NCI-H2227 (cell line): ENCODE measurements around the gene PEAR1.

Source experiments
- DNase-seq: peaks from one replicate; lab custom pipeline; 2025; ENCODE audit not compliant: unreplicated experiment; lab: John Stamatoyannopoulos, UW

The PEAR1 gene

DNA sequence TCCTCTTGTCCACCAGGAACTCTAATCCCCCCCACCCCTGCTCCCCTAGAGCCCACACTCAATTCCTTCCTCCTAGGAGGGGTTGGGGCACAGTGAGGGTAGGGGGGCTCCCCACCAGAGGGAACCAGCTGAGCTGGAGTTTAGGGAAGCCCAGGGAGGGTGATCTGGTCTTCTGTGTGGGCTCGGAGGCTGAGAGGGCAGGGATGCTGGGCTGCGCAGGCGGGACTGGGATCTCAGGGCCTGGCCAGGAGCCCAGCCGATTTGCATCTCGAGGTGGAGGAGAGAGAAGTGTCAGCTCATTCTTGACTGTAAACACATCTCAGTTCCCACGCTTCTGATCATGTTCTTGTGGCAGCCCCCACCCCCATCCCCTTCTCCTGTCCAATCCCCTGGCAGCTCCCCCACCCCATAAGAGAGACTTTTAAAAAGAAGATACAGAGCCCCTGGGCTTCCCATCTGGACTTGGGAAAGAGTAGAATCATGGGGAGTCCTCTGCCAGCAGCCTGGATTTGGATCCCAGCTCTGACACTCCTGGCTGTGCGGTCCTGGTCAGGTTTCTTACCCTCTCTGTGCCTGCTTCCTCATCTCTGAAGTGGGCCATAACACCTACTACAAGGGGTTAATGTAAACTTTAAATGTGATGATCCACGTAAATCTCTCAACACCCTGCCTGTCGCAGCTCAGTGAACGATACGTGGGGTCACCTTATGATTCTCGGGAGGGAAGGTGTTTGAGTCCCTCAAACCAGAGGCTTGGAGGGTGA is 6.6 kb downstream of the PEAR1 start:
- DNase-seq: no peak

DNA sequence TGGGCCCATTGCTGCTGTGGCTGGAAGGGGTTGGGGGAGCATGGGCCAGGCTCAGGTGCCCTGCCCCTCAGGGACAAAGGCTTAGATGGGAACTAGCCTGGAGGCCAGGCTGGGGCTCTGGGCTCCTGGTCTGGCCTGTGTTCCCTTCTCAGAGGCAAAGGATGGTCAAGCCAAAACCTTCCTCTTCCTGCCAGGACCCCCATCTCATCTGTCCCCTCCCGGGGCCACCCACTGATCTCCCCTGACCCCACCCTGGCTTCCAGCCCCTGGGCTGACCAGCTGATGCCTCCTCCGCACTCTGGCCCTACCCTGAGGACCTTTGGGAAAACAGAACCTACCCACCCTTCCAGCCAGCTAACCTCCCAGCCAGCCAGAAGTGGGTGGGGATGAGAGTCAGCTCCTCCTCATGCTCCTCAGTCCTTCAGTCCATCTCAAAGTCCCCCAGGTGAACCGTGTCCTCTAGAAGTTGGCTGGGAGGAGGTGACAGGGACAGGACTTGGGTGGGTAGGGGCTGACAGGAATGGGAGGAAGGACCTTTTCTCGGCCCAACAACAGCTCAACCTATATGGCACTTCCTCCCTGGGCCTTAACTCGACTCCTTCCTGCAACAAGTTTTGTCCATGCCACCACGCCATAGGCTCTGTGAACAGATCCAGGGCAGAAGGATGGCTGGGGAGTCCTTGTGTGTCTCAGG is 7.5 kb downstream of the PEAR1 start:
- DNase-seq: no peak

DNA sequence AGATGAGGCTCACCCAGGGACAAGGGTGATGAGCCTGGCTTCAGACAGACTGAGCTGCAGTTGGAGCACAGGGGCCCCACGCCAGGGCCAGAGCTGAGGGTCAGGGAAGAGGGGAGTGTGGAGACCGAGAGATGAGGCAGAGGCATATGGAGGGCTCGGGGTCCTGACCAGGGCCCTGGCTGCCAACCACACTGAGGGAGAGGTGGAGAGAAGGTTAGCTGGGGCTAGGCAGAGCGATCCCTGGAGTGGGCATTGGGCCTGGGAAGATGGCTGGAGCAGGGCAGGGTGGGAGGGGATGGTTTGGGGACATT is 8.0 kb downstream of the PEAR1 start:
- no peak for DNase-seq

DNA sequence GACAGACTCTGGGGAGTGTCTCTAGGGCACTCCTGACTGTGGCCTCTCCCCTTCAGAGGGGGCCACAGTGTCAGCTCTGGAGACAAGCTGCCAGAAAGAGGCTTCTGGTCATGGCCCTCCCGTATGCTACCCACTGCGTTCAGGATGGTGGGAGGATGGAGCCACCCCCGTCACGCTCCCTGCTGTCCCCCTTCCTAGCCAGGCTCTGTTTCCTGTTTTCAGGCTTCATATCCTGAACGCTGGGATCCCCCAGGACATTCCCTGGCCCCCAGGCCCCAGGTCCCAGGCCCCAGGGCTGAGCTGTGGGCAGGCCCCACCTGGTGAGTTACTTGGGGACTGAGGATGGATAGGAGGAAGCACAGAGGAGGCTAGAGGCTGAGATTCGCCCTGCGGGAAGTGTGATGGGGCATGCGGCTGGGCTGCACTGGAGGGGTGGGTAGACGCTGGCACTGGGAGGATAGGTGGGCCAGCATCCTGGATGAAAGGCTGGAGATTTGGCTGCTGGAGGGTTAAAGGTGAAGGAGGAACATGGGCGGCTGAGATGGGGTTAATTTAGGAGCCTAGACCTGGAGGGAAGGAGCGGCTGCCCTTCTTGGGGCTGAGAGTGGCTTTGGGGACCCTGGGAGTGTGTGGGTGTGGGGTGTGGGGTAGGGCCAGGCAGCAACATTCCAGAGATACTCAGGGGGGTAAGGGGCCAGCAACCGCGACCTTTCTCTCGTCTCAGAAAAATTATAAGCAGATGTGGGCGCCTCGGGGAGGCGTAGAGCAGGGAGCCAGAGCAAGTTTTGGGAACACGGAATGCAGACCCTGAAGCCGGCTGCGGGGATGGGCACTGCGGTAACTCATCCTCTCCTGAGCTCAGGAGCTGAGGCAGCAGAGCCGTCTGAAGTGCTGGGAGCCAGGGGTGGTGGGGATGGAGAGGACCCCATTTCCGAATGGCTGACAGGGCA is 8.7 kb downstream of the PEAR1 start:
- DNase-seq: no peak

DNA sequence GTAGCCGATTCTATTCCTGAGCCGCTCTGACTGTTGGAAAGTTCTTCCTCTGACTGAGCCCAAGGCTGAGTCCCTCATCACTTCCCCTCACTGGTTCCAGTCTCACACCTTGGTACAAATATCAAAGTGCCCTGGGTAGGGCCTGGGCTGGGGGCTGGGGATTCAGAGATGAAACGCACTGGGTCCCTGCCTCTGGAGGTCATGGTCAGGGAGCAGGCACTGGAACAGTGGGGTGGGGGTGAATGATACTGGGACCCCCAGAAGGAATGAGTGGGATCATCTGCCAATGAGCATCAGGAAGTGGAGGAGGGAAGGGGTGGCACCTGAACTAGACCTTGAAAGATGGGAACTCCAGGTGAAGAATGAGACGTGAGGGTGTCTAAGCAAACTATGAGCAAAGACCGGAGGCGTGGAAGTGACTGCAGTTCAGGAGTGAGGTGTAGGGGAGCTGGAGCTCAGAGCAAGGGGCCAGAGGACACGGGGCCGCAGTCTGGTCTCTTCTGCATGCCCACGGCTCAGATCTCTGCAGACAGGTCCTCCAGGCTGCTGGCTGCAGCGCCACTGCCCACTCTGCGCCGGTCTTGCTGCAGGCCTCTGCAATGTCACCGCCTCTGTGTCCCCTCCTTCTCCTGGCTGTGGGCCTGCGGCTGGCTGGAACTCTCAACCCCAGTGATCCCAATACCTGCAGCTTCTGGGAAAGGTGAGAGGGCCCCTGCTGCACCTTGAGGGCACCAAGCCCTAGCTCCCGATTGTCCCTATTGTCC is 10.0 kb downstream of the PEAR1 start:
- no peak for DNase-seq

DNA sequence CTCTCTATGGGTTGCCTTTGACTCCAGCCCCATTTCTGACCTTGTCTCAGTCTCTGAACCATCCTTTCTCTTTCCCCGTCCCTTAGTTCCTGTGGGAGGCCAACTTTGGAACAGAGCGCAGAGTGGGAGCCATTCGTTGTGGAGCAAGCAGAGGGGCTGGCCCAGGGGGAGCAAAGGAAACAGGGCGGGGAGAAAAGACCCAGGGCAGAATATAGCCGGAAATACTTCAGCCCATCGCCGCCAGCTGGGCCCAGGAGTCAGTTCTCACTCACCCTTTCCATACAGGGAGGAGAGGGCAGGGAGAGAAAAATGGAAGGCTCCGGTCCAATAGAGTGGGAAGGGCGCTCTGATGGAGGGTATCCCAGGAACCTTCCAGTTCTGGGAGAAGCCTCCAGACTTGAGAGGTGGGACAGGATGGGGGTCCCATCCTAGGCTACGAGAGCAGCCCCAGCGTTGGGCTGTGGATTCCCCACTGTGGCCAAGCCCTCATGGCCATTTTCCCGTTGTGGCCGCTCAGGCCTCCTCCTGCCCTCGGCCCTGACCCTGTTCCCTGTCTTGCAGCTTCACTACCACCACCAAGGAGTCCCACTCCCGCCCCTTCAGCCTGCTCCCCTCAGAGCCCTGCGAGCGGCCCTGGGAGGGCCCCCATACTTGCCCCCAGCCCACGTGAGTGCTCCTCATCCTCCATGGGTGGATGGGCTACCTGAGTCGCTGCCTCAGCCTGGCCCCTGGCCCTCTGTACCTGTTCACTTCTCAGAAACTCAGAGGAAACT is 10.9 kb downstream of the PEAR1 start:
- DNase-seq: no peak

DNA sequence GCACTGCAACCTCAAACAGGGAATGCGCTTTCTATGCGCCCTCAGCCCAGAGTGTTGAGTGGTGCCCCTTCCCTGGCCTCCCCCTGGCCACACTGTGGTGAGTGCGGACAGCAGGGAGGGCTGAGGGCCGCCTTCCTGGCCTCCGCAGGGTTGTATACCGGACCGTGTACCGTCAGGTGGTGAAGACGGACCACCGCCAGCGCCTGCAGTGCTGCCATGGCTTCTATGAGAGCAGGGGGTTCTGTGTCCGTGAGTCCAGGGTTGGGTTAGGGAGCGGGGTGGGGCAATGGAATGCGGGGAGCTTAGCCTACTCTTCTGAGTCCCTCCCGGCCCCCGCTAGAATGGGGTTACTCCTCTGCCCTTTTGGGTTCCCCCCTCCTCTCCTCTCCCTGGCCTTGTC is 11.7 kb downstream of the PEAR1 start:
- DNase-seq: no peak

DNA sequence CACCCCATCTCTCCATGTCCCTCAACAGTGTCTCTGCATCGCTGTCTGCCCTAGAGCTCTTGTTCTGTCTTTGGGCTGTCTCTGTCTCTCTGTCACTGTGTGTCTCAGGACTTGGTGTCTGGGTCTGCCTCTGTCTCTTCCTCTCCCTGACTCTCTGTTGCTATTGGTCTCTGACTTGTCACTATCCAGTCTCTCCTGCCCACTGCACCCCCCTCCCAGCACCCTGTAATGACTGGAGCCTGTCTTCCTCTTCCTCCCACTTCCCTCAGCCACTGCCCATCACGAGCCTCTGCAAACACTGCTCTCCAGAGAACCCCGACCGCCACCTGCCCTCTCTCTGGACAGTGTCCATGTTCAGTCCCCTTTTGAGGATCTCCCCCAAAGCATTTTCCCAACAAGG is 12.1 kb downstream of the PEAR1 start:
- no peak for DNase-seq

DNA sequence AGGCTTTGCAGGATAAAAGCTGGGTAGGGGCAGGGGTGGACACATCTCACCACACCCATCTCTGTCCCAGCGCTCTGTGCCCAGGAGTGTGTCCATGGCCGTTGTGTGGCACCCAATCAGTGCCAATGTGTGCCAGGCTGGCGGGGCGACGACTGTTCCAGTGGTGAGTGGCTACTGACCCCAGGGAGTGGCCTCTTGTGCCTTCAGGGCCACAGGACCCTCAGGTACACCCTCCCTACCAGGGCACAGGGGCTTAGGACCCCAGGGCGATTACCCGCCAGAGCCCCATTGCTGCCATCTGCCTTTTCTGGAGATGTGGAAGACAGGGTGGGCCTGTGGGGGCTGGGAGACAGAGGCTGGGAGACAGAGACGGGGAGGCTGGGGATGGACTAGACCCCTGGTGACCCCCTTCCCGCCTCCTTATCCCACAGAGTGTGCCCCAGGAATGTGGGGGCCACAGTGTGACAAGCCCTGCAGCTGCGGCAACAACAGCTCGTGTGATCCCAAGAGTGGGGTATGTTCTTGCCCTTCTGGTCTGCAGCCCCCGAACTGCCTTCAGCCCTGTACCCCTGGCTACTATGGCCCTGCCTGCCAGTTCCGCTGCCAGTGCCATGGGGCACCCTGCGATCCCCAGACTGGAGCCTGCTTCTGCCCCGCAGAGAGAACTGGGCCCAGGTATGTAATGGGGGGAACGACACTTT is 12.8 kb downstream of the PEAR1 start:
- no peak for DNase-seq

DNA sequence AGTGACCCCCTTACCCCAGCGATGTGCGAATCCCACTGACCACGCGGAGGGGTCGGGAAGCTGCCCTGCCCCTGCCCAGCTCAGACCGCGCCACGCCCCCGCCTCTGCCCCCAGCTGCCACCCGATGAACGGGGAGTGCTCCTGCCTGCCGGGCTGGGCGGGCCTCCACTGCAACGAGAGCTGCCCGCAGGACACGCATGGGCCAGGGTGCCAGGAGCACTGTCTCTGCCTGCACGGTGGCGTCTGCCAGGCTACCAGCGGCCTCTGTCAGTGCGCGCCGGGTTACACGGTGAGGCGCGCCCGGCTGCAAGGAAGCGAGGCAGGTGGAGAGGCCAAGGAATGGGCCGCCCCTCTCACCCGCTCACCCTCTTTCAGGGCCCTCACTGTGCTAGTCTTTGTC is 15.0 kb downstream of the PEAR1 start:
- DNase-seq: no peak

DNA sequence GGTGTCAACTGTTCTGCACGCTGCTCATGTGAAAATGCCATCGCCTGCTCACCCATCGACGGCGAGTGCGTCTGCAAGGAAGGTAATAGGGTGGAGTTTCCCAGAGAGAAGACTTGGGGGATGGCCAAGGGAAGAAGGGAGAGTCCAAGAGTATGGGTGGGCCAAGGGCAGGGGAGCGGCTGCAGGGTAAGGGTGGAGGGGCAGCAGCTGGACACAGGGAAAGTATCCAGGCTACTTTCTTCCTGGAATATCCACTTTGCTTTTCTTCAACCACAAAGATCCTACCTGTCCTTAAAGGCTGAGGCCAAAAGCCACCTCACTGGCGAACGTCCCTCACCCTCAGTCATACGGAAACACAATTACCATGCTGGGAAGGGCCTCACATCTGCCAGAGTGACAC is 15.4 kb downstream of the PEAR1 start:
- DNase-seq: no peak

DNA sequence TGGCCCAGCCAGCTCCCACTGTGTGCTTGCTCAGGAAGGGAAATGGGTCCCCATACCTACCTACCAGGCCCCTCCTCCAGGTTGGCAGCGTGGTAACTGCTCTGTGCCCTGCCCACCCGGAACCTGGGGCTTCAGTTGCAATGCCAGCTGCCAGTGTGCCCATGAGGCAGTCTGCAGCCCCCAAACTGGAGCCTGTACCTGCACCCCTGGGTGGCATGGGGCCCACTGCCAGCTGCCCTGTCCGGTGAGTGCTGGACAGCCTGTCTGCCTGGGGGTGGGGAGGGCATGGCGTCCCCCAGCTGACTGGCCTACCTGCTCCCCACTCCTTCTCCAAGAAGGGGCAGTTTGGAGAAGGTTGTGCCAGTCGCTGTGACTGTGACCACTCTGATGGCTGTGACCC is 16.2 kb downstream of the PEAR1 start:
- no peak for DNase-seq

DNA sequence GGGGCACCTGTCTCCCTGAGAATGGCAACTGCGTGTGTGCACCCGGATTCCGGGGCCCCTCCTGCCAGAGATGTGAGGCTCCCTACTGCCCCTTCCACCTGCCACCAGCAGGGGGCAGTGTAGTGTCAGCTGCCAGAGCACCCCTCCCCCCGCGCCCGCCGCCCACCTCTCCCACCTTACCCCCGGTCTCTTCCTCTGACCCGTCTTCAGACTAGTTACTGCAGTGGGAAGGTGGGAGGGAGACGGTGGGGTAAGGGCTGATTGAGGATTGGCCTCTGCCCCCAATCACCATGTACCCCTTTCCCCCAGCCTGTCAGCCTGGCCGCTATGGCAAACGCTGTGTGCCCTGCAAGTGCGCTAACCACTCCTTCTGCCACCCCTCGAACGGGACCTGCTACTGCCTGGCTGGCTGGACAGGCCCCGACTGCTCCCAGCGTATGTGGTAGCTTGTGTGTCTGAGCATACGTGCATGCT is 16.8 kb downstream of the PEAR1 start:
- DNase-seq: peak; percentile 29

DNA sequence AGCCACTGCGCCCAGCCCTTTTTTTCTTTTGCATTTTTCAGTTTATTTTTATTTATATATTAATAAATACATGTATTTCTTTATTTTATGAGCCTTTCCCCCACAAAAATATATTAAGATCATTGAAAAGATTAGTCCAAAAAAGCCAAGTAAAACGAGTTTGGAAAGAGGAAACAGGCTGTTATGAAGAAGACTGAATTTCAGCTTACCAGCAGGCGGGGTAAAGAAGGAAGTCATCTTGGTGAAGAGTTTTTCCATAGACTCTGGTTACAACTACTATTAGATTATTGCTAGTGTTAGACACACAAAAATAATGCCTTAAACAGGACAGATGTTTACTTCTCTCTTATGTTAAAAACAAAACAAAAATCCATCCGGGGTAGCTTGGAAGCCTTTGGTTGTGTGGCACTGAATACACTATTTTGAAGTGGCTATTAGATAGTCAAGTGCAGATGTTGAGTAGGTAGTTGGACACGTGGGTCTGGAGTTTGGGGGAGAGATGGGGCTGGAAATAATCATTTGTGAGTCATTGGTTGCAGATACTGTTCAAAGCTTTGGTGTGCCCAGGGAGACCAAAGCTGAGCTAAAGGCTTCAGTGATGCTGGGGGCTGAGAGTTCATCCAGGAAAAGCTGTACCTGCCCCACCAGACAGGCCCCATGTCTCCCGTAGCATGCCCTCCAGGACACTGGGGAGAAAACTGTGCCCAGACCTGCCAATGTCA is 18.2 kb downstream of the PEAR1 start:
- DNase-seq: no peak

DNA sequence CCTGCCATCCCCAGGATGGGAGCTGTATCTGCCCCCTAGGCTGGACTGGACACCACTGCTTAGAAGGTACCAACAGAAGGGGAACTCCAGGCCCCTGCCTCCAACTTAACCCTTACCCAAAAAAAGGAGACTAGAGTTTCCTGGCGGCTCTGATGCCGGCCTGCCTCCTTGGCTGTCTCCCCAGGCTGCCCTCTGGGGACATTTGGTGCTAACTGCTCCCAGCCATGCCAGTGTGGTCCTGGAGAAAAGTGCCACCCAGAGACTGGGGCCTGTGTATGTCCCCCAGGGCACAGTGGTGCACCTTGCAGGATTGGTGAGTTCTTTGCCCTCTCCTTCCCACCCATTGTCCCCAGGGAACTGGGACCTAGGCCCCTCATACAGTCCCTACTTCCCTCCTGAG is 18.8 kb downstream of the PEAR1 start:
- DNase-seq: no peak

DNA sequence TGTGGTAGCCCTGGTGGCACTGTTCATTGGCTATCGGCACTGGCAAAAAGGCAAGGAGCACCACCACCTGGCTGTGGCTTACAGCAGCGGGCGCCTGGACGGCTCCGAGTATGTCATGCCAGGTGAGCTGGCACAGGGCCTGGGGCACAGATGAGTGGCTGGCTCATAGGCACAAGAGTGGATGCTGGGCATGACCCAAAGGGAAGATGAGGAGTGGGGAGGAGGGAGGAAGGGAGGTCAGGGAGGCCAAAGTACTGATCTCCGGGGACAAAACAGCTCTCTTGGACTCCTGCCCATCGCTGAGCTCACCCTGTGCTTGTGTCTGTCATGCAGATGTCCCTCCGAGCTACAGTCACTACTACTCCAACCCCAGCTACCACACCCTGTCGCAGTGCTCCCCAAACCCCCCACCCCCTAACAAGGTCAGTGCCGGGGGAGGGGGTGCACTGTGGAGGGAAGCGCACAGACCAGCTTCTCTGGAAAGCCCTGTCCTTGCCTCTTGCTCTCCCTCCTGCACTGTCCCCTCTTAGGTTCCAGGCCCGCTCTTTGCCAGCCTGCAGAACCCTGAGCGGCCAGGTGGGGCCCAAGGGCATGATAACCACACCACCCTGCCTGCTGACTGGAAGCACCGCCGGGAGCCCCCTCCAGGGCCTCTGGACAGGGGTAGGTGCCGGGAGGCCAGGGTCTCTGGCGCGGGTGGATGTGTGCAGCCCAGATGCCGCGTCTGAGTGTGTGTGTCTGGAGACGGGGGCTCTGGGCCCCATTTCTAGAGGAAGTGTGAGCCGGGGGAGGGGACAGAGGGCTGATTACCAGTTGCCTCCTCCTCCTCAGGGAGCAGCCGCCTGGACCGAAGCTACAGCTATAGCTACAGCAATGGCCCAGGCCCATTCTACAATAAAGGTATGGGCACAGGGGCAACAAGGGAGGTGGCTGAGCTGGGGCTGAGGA is 19.6 kb downstream of the PEAR1 start:
- no peak for DNase-seq

DNA sequence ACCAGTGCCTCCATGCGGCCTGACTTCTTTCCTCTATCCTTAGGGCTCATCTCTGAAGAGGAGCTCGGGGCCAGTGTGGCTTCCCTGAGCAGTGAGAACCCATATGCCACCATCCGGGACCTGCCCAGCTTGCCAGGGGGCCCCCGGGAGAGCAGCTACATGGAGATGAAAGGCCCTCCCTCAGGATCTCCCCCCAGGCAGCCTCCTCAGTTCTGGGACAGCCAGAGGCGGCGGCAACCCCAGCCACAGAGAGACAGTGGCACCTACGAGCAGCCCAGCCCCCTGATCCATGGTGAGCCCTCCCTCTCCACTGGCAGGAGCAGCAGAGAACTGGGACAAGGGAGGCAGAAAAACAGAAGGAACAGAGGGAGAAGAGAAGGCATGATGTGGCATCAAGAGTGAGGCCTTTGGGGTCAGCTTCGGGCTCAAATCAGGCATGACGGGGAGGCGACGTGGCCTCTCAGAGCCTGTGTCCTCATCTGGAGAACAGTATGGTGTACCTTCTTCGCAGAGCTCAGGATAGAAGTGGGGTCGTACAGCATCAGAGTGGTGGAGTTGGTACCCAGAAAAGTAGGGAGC is 20.4 kb downstream of the PEAR1 start:
- DNase-seq: no peak
